Adrenal gland (tissue), 12 donors: ENCODE results near the gene SLC1A7. TPM values are rescaled to one million over a fixed set of nuclear protein-coding genes. Genes with fewer than 3 reads are reported as not detected.

Experiments
- DNase-seq, 7 donors: peaks; one replicate each; pipeline ENCODE4 v3.0.0-alpha.2; 2019 to 2020
- H3K27ac ChIP-seq, 5 donors: fragments of 200-600 bp; sonication (generic) in 4 of 5; 1 replicate in 3 of 5; 2 replicates in 2 of 5; pipeline versions ENCODE4 v1.5.1 to v1.8.0; 2016 to 2020; ENCODE audit warnings: mild to moderate bottlenecking in 1 of 5
- H3K27me3 ChIP-seq: fragments of 200-600 bp; 2 replicates; pipeline ENCODE4 v1.8.0; 2021
- H3K36me3 ChIP-seq, 2 donors: fragments of 200-600 bp; replicated peaks in 1 of 2; 1 replicate in 1 of 2; 2 replicates in 1 of 2; pipeline versions ENCODE4 v1.5.1 to v1.8.0; 2018 to 2022
- H3K4me1 ChIP-seq, 2 donors: fragments of 200-600 bp; replicated peaks in 1 of 2; 1 replicate in 1 of 2; 2 replicates in 1 of 2; pipeline versions ENCODE4 v1.5.1 to v1.8.0; 2018 to 2021
- H3K4me3 ChIP-seq, 4 donors: fragments of 200-600 bp; sonication (generic) in 3 of 4; one replicate each; pipeline ENCODE4 v1.5.1; 2016 to 2018
- H3K9me3 ChIP-seq, 3 donors: fragments of 200-600 bp; sonication (generic) in 1 of 3; replicated peaks in 1 of 3; 1 replicate in 2 of 3; 2 replicates in 1 of 3; pipeline versions ENCODE4 v1.5.1 to v1.8.0; 2016 to 2021
- CTCF ChIP-seq, 6 experiments: fragments of 450-650 bp in 4 of 6; fragments of 200-600 bp in 2 of 6; sonication (generic) in 1 of 6; IDR thresholded peaks; 1 replicate in 5 of 6; 2 replicates in 1 of 6; pipeline versions ENCODE4 v1.5.1 to v1.8.0; 2016 to 2021; ENCODE audit warnings: antibody characterized with exemption in 6 of 6, mild to moderate bottlenecking in 2 of 6, moderate library complexity in 1 of 6
- POLR2A ChIP-seq, 2 donors: fragments of 450-650 bp; IDR thresholded peaks; one replicate each; pipeline ENCODE4 v1.6.1; 2017; ENCODE audit warnings: antibody characterized with exemption in 2 of 2, mild to moderate bottlenecking in 2 of 2, moderate library complexity in 1 of 2
- WGBS, 4 donors: extraction: QIAGEN DNeasy Blood & Tissue Kit in 2 of 4; methylation state at CpG; one replicate each; pipeline versions ENCODE4 v1.1.5 to v1.1.7; 2013 to 2017; 5-methylcytosine and 5-hydroxymethylcytosine counted together
- intact Hi-C, 2 donors: fragments of 100-400 bp; cut with DNase I; formaldehyde crosslinking; loops; one replicate each; pipeline versions ENCODE4 v1.14.1 to v1.15.0; 2022 to 2023
- polyA plus RNA-seq, 3 donors: library from polyadenylated mRNA; stranded (reverse); fragments of 200-250 nt in 2 of 3; fragments of 350-450 nt in 1 of 3; fragmentation: Illumina TruSeq in 1 of 3; extraction: RNeasy Lipid Tissue Mini Kit (QIAGEN cat#74804) in 1 of 3; gene quantifications; one replicate each; pipeline ENCODE4 v1.2.3, GENCODE V29; 2013 to 2014
- total RNA-seq, 9 donors: library from RNA; depleted of rRNA in 4 of 9; stranded (reverse); fragments of >200 nt in 4 of 9; fragments of 120-200 nt in 1 of 9; fragmentation: NEBNext Ultra II Directional in 1 of 9; extraction: Animal tissue kit (Norgen Biotek cat#: 25700) in 1 of 9; gene quantifications; one replicate each; pipeline versions ENCODE4 v1.1.0 to v1.2.4, GENCODE V29; 2013 to 2023
- donor health status: healthy with polysubstance abuse.
- donor health status: Bipolar disorder and iron deficiency.
- donor health status: DM: yes; HTN: yes; CAD: no.
- donor health status: DM: no; HTN: no; CAD: no.
- donor health status: DM: no; HTN: no; CAD: no.
- donor health status: DM: yes; HTN: yes; CAD: no.

The SLC1A7 gene
- total and polyA plus RNA-seq, 12 donors, result 0.05 to 1.6 (median 0.17) TPM; not detected in 7

- no peak for DNase-seq
- WGBS, 4 donors, result 81 to 100% (median 85%) methylated on average over 2 to 9 of the region's 9 CpGs
- no peak overlapping the region for H3K27ac ChIP-seq
- no peaks in the 10 kb centered on the region for H3K4me1 ChIP-seq
- H3K27me3 ChIP-seq, result no peaks in the 10 kb centered on the region
- no peak for TF ChIP-seq CTCF (IDR thresholded peaks at IDR 0.05)
- TF ChIP-seq POLR2A (IDR thresholded peaks at IDR 0.05), result no peak
- H3K36me3 ChIP-seq, result no peaks in the 10 kb centered on the region
- intact Hi-C loops, result no loop called here
- H3K4me3 ChIP-seq, result no peak overlapping the region
- H3K9me3 ChIP-seq, result no peaks in the 10 kb centered on the region
Measured at GRCh38 chr1:53117836-53118235, 24.6 kb downstream of the SLC1A7 start.

DNA sequence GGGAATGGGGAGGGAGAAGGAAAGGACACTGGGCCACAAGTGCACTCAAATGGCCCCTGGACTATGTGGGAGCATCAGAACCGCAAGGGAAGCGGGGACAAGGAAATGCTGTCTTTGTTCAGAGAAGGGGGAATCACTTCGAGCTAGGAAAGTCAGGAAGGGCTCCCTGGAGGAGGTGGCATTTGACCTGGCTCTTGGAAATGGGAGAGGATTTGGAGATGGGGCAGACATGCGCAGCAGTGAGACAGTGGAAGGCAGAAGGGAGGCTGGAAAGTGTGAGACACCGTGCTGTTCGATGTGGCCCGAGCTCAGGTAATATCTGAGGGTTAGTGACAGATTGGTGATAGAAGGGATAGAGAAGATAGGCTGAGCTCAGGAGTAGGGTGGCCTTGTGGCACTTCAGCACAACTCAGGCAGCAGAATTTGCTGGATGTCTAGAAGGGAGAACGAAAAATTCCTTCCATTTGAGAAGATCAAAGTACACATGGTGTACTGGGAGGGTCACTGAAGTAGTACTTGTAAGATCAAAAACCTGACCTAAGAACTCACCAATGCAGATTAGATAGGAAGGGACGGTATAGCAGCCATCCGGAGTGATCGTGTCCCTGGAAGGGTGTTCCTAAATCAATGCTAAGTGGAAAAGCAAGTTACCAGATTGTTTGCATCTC is 25.4 kb downstream of the SLC1A7 start:
- no peaks in the 10 kb centered on the region for H3K9me3 ChIP-seq
- H3K4me1 ChIP-seq, result no peaks in the 10 kb centered on the region
- no peaks in the 10 kb centered on the region for H3K36me3 ChIP-seq
- TF ChIP-seq CTCF (IDR thresholded peaks at IDR 0.05), result no peak
- TF ChIP-seq POLR2A (IDR thresholded peaks at IDR 0.05), result no peak
- no peak overlapping the region for H3K27ac ChIP-seq
- H3K27me3 ChIP-seq, result no peaks in the 10 kb centered on the region
- WGBS, 4 donors, result 89 to 93% (median 92%) methylated on average over 11 of the region's 11 CpGs
- H3K4me3 ChIP-seq, result no peak overlapping the region
- intact Hi-C loops, result no loop called here
- DNase-seq, result no peak

GRCh38 chr1:53116307-53116810 is 26.1 kb downstream of the SLC1A7 start:
- TF ChIP-seq POLR2A (IDR thresholded peaks at IDR 0.05) (no peak), CTCF (IDR thresholded peaks at IDR 0.05) (no peak)
- intact Hi-C loops, result no loop called here
- Histone ChIP-seq H3K4me1 (no peaks in the 10 kb centered on the region), H3K4me3 (no peak overlapping the region), H3K27me3 (no peaks in the 10 kb centered on the region), H3K36me3 (no peaks in the 10 kb centered on the region), H3K9me3 (no peaks in the 10 kb centered on the region), H3K27ac (peak overlapping the region in 1 of 5 donors; percentile 16)
- DNase-seq, result no peak
- WGBS, 4 donors, result 70 to 100% (median 74%) methylated on average over 5 to 9 of the region's 9 CpGs

DNA sequence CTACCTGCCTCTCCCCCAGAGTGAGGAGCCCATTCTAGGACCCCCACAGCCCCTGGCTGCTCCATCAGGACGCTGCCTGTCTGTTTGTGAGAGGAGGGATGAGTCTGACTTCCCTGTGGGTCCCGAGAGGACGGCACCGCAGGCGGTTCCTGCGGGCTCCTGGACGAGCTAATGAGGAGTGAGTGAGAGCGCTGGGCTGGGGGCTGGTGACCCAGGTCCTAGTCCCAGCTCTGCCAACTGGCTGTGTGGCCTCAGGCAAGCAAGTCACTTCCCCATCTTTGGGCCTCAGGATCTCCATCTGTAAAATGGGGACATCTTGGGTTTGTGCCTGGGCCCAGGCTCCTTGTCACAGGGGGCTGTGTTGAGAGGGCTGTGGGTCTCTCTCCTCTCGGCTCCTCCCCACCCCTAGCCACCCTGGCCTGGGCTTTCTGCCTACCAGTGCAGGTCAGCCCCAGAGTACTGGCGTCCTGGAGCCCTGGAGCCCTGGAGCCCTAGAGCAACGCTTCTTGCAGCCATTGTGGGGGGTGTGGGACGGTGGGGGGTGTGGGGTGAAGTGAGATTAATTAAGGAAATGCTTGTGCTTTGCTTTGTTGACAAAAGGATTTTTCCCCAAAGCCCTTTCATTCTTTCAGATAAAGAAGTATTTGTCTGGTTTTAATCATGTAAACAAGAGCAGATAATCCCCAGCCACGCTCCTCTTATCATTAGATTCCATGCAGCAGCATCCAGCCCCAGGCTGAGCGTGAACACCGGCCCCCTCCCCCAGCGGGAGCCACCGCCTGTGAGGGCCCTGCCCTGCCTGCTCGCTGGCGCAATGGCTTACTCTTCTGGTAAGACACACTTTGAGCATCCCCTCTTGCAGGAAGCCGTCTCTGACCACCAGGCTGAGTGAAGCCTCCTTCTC is 26.8 kb downstream of the SLC1A7 start:
- Histone ChIP-seq H3K27me3 (no peaks in the 10 kb centered on the region), H3K4me1 (peaks cover 0 to 3% of the 10 kb centered on the region in 2 donors), H3K36me3 (no peaks in the 10 kb centered on the region), H3K4me3 (no peak overlapping the region), H3K9me3 (no peaks in the 10 kb centered on the region), H3K27ac (peak overlapping the region in 1 of 5 donors; percentile 49)
- TF ChIP-seq CTCF (IDR thresholded peaks at IDR 0.05), result no peak
- TF ChIP-seq POLR2A (IDR thresholded peaks at IDR 0.05), result no peak
- intact Hi-C loops, result no loop called here
- 56 to 64% (median 59%) methylated on average over 14 to 20 of the region's 20 CpGs for WGBS, 4 donors
- peak in 1 of 7 donors; percentile 27 for DNase-seq
